Measurements from ENCODE around the gene PXDC1.

GRCh38 chr6:3750317-3751076 is 1.0 kb downstream of the PXDC1 start:
- TF ChIP-seq MAX (IDR thresholded peaks at IDR 0.05) (peak; percentile 85), CTCF (IDR thresholded peaks at IDR 0.05 in 2 of 3, conservative IDR thresholded peaks at IDR 0.05 in 1 of 3; ENCODE audit: borderline replicate concordance in 1 of 3, insufficient read depth in 1 of 3, low read depth in 2 of 3, low read length in 2 of 3) (no peak), POLR2A (IDR thresholded peaks at IDR 0.05; ENCODE audit: borderline replicate concordance, extremely low read depth, insufficient read depth, insufficient read length) (no peak), EZH2 (IDR thresholded peaks at IDR 0.05) (no peak), TCF7L2 (IDR thresholded peaks at IDR 0.05; ENCODE audit: borderline replicate concordance, extremely low read depth, insufficient read depth, insufficient read length) (no peak), POLR2AphosphoS5 (IDR thresholded peaks at IDR 0.05; ENCODE audit: low read depth, low read length) (peak; percentile 35; the same call in 1 of the 2 replicates), RAD21 (IDR thresholded peaks at IDR 0.05; ENCODE audit: low read depth) (no peak), REST (IDR thresholded peaks at IDR 0.05; ENCODE audit: low read depth) (no peak), ZNF274 (IDR thresholded peaks at IDR 0.05; ENCODE audit: low read depth, low read length) (no peak), YY1 (IDR thresholded peaks at IDR 0.05; ENCODE audit: extremely low read depth, insufficient replicate concordance, low read depth, low read length) (no peak), ZFX (IDR thresholded peaks at IDR 0.05) (no peak)
